Liver (tissue), 3 donors: Measurements from ENCODE around the gene STIM2.

Experiments used
- CTCF ChIP-seq: fragments of 150-350 bp; IDR thresholded peaks from 2 replicates; pipeline ENCODE4 v1.5.1; 2017; ENCODE audit warnings: improper control_type of control experiment, low read depth, low read length; ENCODE audit not compliant: missing input control
- EGR1 ChIP-seq, 2 donors: IDR thresholded peaks; 2 replicates each; pipeline ENCODE4 v1.6.1; 2016 to 2018; ENCODE audit warnings: antibody characterized with exemption in 2 of 2, low read depth in 2 of 2
- GABPA ChIP-seq, 2 donors: IDR thresholded peaks in 1 of 2; conservative IDR thresholded peaks in 1 of 2; 2 replicates each; pipeline ENCODE4 v1.6.1; 2016; ENCODE audit warnings: antibody characterized with exemption in 2 of 2, mild to moderate bottlenecking in 1 of 2, moderate library complexity in 1 of 2
- MAX ChIP-seq: IDR thresholded peaks from 2 replicates; pipeline ENCODE4 v1.6.1; 2016; ENCODE audit warnings: antibody characterized with exemption
- REST ChIP-seq: IDR thresholded peaks from 2 replicates; pipeline ENCODE4 v1.6.1; 2016; ENCODE audit warnings: antibody characterized with exemption, mild to moderate bottlenecking
- RXRA ChIP-seq, 2 donors: IDR thresholded peaks; 2 replicates each; pipeline ENCODE4 v1.6.1; 2017 to 2018; ENCODE audit warnings: antibody characterized with exemption in 2 of 2, mild to moderate bottlenecking in 1 of 2
- YY1 ChIP-seq: IDR thresholded peaks from 2 replicates; pipeline ENCODE4 v1.6.1; 2016; ENCODE audit warnings: antibody characterized with exemption, mild to moderate bottlenecking
- ZBTB33 ChIP-seq: IDR thresholded peaks from 2 replicates; pipeline ENCODE4 v1.6.1; 2016; ENCODE audit warnings: antibody characterized with exemption
- donor health status: healthy.
- donor health status: healthy.

GRCh38 chr4:26856906-26857277 lies 3.7 kb upstream of the STIM2 start:
- TF ChIP-seq YY1 (no peak), GABPA (IDR thresholded peaks at IDR 0.05 in 1 of 2, conservative IDR thresholded peaks at IDR 0.05 in 1 of 2) (no peak), MAX (no peak), CTCF (no peak), EGR1 (IDR thresholded peaks at IDR 0.05; ENCODE audit: low read depth in 2 of 2) (no peak), ZBTB33 (no peak), RXRA (IDR thresholded peaks at IDR 0.05) (no peak), REST (no peak)
